ENCODE measurements around the gene SPAG16.
A peak's percentile ranks its signal among the peaks of the same experiment; 100 is the strongest.
"Not testable (repeated sequence)": the region's sequence is repeated elsewhere in the genome, so short reads cannot be mapped to it uniquely, and the experiment has no call there.

The SPAG16 gene

GRCh38 chr2:213271947-213272346 lies 12.3 kb upstream of the SPAG16 start:
- DNase-seq (ENCODE audit: low read depth), result no peak

- DNase-seq (ENCODE audit: low read depth), result no peak
Observed at GRCh38 chr2:213274143-213274542, 10.1 kb upstream of the SPAG16 start.

GRCh38 chr2:213275265-213275664 lies 9.0 kb upstream of the SPAG16 start:
- DNase-seq (ENCODE audit: low read depth), result no peak

GRCh38 chr2:213277134-213277533 lies 7.1 kb upstream of the SPAG16 start:
- DNase-seq (ENCODE audit: low read depth), result not testable (repeated sequence)

- DNase-seq (ENCODE audit: low read depth), result no peak
Observed at GRCh38 chr2:213279116-213279620, 5.1 kb upstream of the SPAG16 start.

- no peak for DNase-seq (ENCODE audit: low read depth)
Observed at GRCh38 chr2:213279971-213280370, 4.3 kb upstream of the SPAG16 start.

GRCh38 chr2:213281156-213281555 lies 3.1 kb upstream of the SPAG16 start:
- peak; percentile 57 for DNase-seq (ENCODE audit: low read depth)

GRCh38 chr2:213285404-213285803 lies 1.1 kb downstream of the SPAG16 start:
- no peak for DNase-seq (ENCODE audit: low read depth)

- DNase-seq (ENCODE audit: low read depth), result no peak
Observed at GRCh38 chr2:213286161-213286560, 1.9 kb downstream of the SPAG16 start.

- DNase-seq (ENCODE audit: low read depth), result peak; percentile 34
Observed at GRCh38 chr2:213288913-213289700, 4.8 kb downstream of the SPAG16 start.

- no peak for DNase-seq (ENCODE audit: low read depth)
Observed at GRCh38 chr2:213290501-213290900, 6.2 kb downstream of the SPAG16 start.

GRCh38 chr2:213296270-213296669 lies 12.0 kb downstream of the SPAG16 start:
- no peak for DNase-seq (ENCODE audit: low read depth)

- DNase-seq (ENCODE audit: low read depth), result peak; percentile 85
Observed at GRCh38 chr2:213306316-213306942, 22.2 kb downstream of the SPAG16 start.

GRCh38 chr2:213315168-213315876 lies 31.1 kb downstream of the SPAG16 start:
- DNase-seq (ENCODE audit: low read depth), result no peak

- DNase-seq (ENCODE audit: low read depth), result peak; percentile 62
Observed at GRCh38 chr2:213316001-213316735, 31.9 kb downstream of the SPAG16 start.

GRCh38 chr2:213317929-213318328 lies 33.7 kb downstream of the SPAG16 start:
- DNase-seq (ENCODE audit: low read depth), result peak; percentile 91

GRCh38 chr2:213320604-213321003 lies 36.3 kb downstream of the SPAG16 start:
- no peak for DNase-seq (ENCODE audit: low read depth)

- DNase-seq (ENCODE audit: low read depth), result no peak
Observed at GRCh38 chr2:213336253-213336770, 52.0 kb downstream of the SPAG16 start.

GRCh38 chr2:213353419-213353818 lies 69.2 kb downstream of the SPAG16 start:
- no peak for DNase-seq (ENCODE audit: low read depth)

GRCh38 chr2:213376644-213377043 lies 92.4 kb downstream of the SPAG16 start:
- DNase-seq (ENCODE audit: low read depth), result no peak

- not testable (repeated sequence) for DNase-seq (ENCODE audit: low read depth)
Observed at GRCh38 chr2:213407027-213407426, 122.8 kb downstream of the SPAG16 start.

Data from iris pigment epithelial cell (primary cell).